HG02840 (cell line): ENCODE measurements around the gene PAXIP1.

ENCODE experiments used
- ATAC-seq: cut with Tn5 transposase; IDR thresholded peaks from one replicate; pipeline ENCODE4 v1.9.1; 2021; ENCODE audit warnings: mild to moderate bottlenecking, moderate library complexity, moderate number of reproducible peaks; ENCODE audit not compliant: unreplicated experiment, low FRiP score

Gene PAXIP1

DNA sequence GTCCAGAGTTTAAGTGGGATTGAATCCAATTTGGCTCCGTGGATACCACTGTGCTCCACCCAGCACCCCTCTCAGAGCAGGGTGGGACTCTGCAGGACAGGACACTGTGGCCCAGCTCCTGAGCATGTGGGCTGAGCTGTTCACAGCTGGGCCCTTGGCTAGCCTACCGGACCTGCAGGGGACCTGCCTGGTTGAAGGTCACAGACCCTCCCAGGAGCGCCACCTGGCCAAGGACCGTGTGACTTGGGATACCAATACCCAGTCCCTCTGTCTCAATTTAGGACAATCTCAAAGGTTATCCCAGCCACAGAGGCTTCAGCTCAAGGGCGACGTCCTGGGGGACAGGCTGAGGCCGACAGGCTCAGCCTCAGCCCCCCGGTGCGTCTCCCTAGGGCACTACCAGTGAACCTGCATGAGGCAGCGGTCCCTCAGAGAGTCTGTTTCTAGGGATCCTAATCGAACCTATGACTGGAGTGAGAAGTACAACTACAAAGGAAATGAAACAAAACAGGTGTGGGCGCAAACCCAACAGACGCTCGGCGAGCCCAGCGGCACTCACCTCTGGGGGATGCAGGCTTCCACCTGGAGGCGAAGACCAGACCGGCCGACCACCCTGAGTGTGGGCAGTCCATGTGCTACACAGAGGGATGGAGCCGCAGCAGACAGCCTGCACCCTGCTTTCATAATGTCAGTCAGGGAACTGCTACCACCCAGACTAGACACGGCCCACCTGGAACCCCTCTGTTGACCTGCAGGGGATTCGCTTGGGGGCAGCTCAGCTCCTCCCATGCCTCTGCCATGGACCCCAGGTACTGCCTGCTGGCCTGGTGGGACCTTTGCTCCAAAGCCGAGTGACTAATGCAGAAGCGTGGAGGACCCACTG, 103.7 kb downstream of the PAXIP1 start:
- no peak for ATAC-seq

DNA sequence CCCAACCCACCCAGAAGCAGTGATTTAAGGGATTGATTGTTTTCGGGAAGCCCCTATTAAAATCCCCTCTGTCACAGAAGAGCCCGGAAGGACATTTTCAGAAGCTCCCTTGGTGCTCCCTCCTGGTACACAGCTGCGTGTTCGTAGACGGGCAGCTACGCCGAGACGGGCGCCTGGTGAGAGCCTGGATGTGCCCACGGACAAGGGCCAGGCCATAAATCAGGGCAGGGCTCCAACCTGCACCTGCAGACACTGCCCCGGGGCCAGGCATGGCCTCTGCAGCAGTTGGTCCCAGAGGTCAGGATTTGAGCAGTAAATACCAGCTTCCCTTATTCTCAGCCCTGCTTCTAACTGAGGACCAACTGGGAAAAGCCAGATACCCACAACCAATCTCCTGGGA, 106.8 kb downstream of the PAXIP1 start:
- ATAC-seq, result no peak
